Neural progenitor cell (in vitro differentiated cells): ENCODE data around the gene LSP1. TPM values are rescaled to one million over a fixed set of nuclear protein-coding genes. Genes with fewer than 3 reads are reported as not detected.
A peak's percentile ranks its signal among the peaks of the same experiment; 100 is the strongest.

Experiments used
- DNase-seq: peaks from one replicate; pipeline ENCODE4 v3.0.0-alpha.2; 2016; ENCODE audit warnings: low spot score
- H2AFZ ChIP-seq: fragments of 200-600 bp; sonication (generic); replicated peaks from 2 replicates; pipeline ENCODE4 v1.6.1; 2016; ENCODE audit warnings: antibody characterized with exemption
- H3F3A ChIP-seq: fragments of 200-600 bp; sonication (generic); 2 replicates; pipeline ENCODE4 v1.6.1; 2016; ENCODE audit warnings: antibody characterized with exemption, low read depth
- H3K27ac ChIP-seq: fragments of 200-600 bp; sonication (generic); 2 replicates; pipeline ENCODE4 v1.5.1; 2016; ENCODE audit warnings: mild to moderate bottlenecking
- H3K27me3 ChIP-seq: fragments of 200-600 bp; sonication (generic); 2 replicates; pipeline ENCODE4 v1.6.1; 2016; ENCODE audit warnings: mild to moderate bottlenecking, moderate library complexity
- H3K36me3 ChIP-seq: fragments of 200-600 bp; sonication (generic); 2 replicates; pipeline ENCODE4 v1.5.1; 2016
- H3K4me1 ChIP-seq: fragments of 200-600 bp; sonication (generic); 2 replicates; pipeline ENCODE4 v1.6.1; 2016; ENCODE audit warnings: mixed run types
- H3K4me2 ChIP-seq: fragments of 200-600 bp; sonication (generic); 2 replicates; pipeline ENCODE4 v1.6.1; 2016
- H3K4me3 ChIP-seq: fragments of 200-600 bp; sonication (generic); 2 replicates; pipeline ENCODE4 v1.5.1; 2016
- H3K79me2 ChIP-seq: fragments of 200-600 bp; sonication (generic); 2 replicates; pipeline ENCODE4 v1.6.1; 2016; ENCODE audit warnings: low read depth
- H3K9ac ChIP-seq: fragments of 200-600 bp; sonication (generic); 2 replicates; pipeline ENCODE4 v1.6.1; 2016
- H3K9me3 ChIP-seq: fragments of 200-600 bp; sonication (generic); 2 replicates; pipeline ENCODE4 v1.5.1; 2016; ENCODE audit warnings: low read depth
- H4K20me1 ChIP-seq: fragments of 200-600 bp; sonication (generic); 2 replicates; pipeline ENCODE4 v1.6.1; 2016; ENCODE audit warnings: low read depth
- H3K27ac Mint-ChIP-seq: 3 replicates; pipeline ENCODE4 v1.8.0; 2021; ENCODE audit warnings: mixed read lengths
- H3K27me3 Mint-ChIP-seq: 2 replicates; pipeline ENCODE4 v1.8.0; 2022; ENCODE audit warnings: low read depth, mild to moderate bottlenecking, inconsistent platforms, moderate library complexity, mixed read lengths; ENCODE audit not compliant: insufficient read depth
- H3K36me3 Mint-ChIP-seq: 3 replicates; pipeline ENCODE4 v1.8.0; 2021; ENCODE audit warnings: mixed read lengths
- H3K4me1 Mint-ChIP-seq: 3 replicates; pipeline ENCODE4 v1.8.0; 2021; ENCODE audit warnings: mixed read lengths
- H3K4me3 Mint-ChIP-seq: 3 replicates; pipeline ENCODE4 v1.8.0; 2021; ENCODE audit warnings: mild to moderate bottlenecking, moderate library complexity, mixed read lengths
- H3K9me3 Mint-ChIP-seq: 3 replicates; pipeline ENCODE4 v1.8.0; 2020; ENCODE audit warnings: mixed read lengths
- CTCF ChIP-seq: fragments of 200-600 bp; sonication (generic); IDR thresholded peaks from 2 replicates; pipeline ENCODE4 v1.5.1; 2017; ENCODE audit warnings: antibody characterized with exemption, mild to moderate bottlenecking
- EZH2 ChIP-seq: fragments of 200-600 bp; sonication (generic); IDR thresholded peaks from 2 replicates; pipeline ENCODE4 v1.6.1; 2017; ENCODE audit warnings: antibody characterized with exemption, mild to moderate bottlenecking, moderate library complexity
- EZH2phosphoT487 ChIP-seq: fragments of 200-600 bp; sonication (generic); IDR thresholded peaks from 2 replicates; pipeline ENCODE4 v1.6.1; 2017; ENCODE audit warnings: antibody characterized with exemption
- total RNA-seq: library from RNA; depleted of rRNA; stranded (reverse); fragments of >200 nt; gene quantifications from 2 replicates; pipeline ENCODE4 v1.2.3, GENCODE V29; 2015; ENCODE audit warnings: low replicate concordance

Gene LSP1
- total RNA-seq, 1 donor from 2014 or later: not detected

- H3K9ac ChIP-seq: no peak overlapping the region
- TF ChIP-seq EZH2: no peak
- no peak for TF ChIP-seq EZH2phosphoT487
- TF ChIP-seq CTCF: no peak
- peak overlapping the region; percentile 46 for H3K27ac Mint-ChIP-seq
- no peaks in the 10 kb centered on the region for H4K20me1 ChIP-seq
- H3K4me2 ChIP-seq: no peak overlapping the region
- H3K27me3 ChIP-seq: no peaks in the 10 kb centered on the region
- H3K4me3 Mint-ChIP-seq: no peak overlapping the region
- no peaks in the 10 kb centered on the region for H3K36me3 ChIP-seq
- no peak overlapping the region for H2AFZ ChIP-seq
- H3K9me3 Mint-ChIP-seq: peaks cover 7% of the 10 kb centered on the region
- H3K4me1 Mint-ChIP-seq: peaks cover 12% of the 10 kb centered on the region
- peaks cover 13% of the 10 kb centered on the region for H3K27me3 Mint-ChIP-seq
- no peak overlapping the region for H3K27ac ChIP-seq
- H3K9me3 ChIP-seq: no peaks in the 10 kb centered on the region
- no peaks in the 10 kb centered on the region for H3K4me1 ChIP-seq
- no peaks in the 10 kb centered on the region for H3K36me3 Mint-ChIP-seq
- H3K4me3 ChIP-seq: no peak overlapping the region
- H3K79me2 ChIP-seq: no peaks in the 10 kb centered on the region
- H3F3A ChIP-seq: no peaks in the 10 kb centered on the region
- no peak for DNase-seq
These were observed 65.8 kb downstream of the LSP1 start for GRCh38 chr11:1918436-1919315.

GRCh38 chr11:1919391-1920127 lies 66.7 kb downstream of the LSP1 start, which contains the start of gene TNNT3:
TSS of gene TNNT3 (plus strand) at chr11:1919703. CDS start at chr11:1922875, 3,172 bp downstream.
- Histone ChIP-seq H3K79me2 (no peaks in the 10 kb centered on the region), H3K4me1 (no peaks in the 10 kb centered on the region), H3K4me2 (no peak within 1 kb of the TSS), H3K36me3 (no peaks in the 10 kb centered on the region), H3F3A (no peaks in the 10 kb centered on the region), H2AFZ (no peak within 1 kb of the TSS), H3K9me3 (no peaks in the 10 kb centered on the region), H4K20me1 (no peaks in the 10 kb centered on the region), H3K27ac (no peak within 1 kb of the TSS), H3K27me3 (no peaks in the 10 kb centered on the region), H3K4me3 (no peak within 1 kb of the TSS), H3K9ac (no peak within 1 kb of the TSS)
- H3K36me3 Mint-ChIP-seq: no peaks in the 10 kb centered on the region
- H3K9me3 Mint-ChIP-seq: peaks cover 6% of the 10 kb centered on the region
- H3K4me3 Mint-ChIP-seq: no peak within 1 kb of the TSS
- DNase-seq: peak; percentile 22
- peak within 1 kb of the TSS; percentile 46 for H3K27ac Mint-ChIP-seq
- H3K4me1 Mint-ChIP-seq: peaks cover 10% of the 10 kb centered on the region
- peaks cover 10% of the 10 kb centered on the region for H3K27me3 Mint-ChIP-seq
- no peak for TF ChIP-seq CTCF
- no peak for TF ChIP-seq EZH2phosphoT487
- TF ChIP-seq EZH2: no peak

GRCh38 chr11:1920128-1920908 lies 67.4 kb downstream of the LSP1 start:
- Histone ChIP-seq H3F3A (no peaks in the 10 kb centered on the region), H4K20me1 (no peaks in the 10 kb centered on the region), H3K27ac (no peak overlapping the region), H3K9ac (no peak overlapping the region), H2AFZ (no peak overlapping the region), H3K4me3 (no peak overlapping the region), H3K27me3 (no peaks in the 10 kb centered on the region), H3K36me3 (no peaks in the 10 kb centered on the region), H3K79me2 (no peaks in the 10 kb centered on the region), H3K4me1 (no peaks in the 10 kb centered on the region), H3K4me2 (no peak overlapping the region), H3K9me3 (no peaks in the 10 kb centered on the region)
- H3K27ac Mint-ChIP-seq: no peak overlapping the region
- H3K4me1 Mint-ChIP-seq: peaks cover 7% of the 10 kb centered on the region
- H3K36me3 Mint-ChIP-seq: no peaks in the 10 kb centered on the region
- peak; percentile 1 for DNase-seq
- H3K4me3 Mint-ChIP-seq: no peak overlapping the region
- H3K27me3 Mint-ChIP-seq: peaks cover 5% of the 10 kb centered on the region
- TF ChIP-seq EZH2phosphoT487 (no peak), EZH2 (no peak), CTCF (no peak)
- no peaks in the 10 kb centered on the region for H3K9me3 Mint-ChIP-seq
